Endothelial cell (in vitro differentiated cells): Measurements from ENCODE around the gene NUDT4B. TPM values are rescaled to one million over a fixed set of nuclear protein-coding genes. Genes with fewer than 3 reads are reported as not detected.
"Not testable (repeated sequence)": the region's sequence is repeated elsewhere in the genome, so short reads cannot be mapped to it uniquely, and the experiment has no call there.

ENCODE experiments used
- DNase-seq: peaks from one replicate; pipeline ENCODE4 v3.0.0; 2021; ENCODE audit warnings: low spot score
- H3K27ac Mint-ChIP-seq: one replicate; pipeline ENCODE4 v1.8.0; 2021; ENCODE audit warnings: mixed read lengths, inconsistent platforms; ENCODE audit not compliant: unreplicated experiment
- H3K27me3 Mint-ChIP-seq: one replicate; pipeline ENCODE4 v1.8.0; 2021; ENCODE audit warnings: mild to moderate bottlenecking, moderate library complexity, mixed read lengths, inconsistent platforms; ENCODE audit not compliant: unreplicated experiment
- H3K36me3 Mint-ChIP-seq: one replicate; pipeline ENCODE4 v1.8.0; 2021; ENCODE audit warnings: mild to moderate bottlenecking, low read depth, mixed read lengths, inconsistent platforms; ENCODE audit not compliant: unreplicated experiment
- H3K4me1 Mint-ChIP-seq: one replicate; pipeline ENCODE4 v1.8.0; 2021; ENCODE audit warnings: mild to moderate bottlenecking, mixed read lengths, inconsistent platforms; ENCODE audit not compliant: unreplicated experiment
- H3K4me3 Mint-ChIP-seq: one replicate; pipeline ENCODE4 v1.8.0; 2021; ENCODE audit warnings: mild to moderate bottlenecking, mixed read lengths, inconsistent platforms; ENCODE audit not compliant: unreplicated experiment
- H3K9me3 Mint-ChIP-seq: one replicate; pipeline ENCODE4 v1.8.0; 2021; ENCODE audit warnings: mixed read lengths, inconsistent platforms; ENCODE audit not compliant: unreplicated experiment
- total RNA-seq: library from RNA; stranded (reverse); fragmentation: NEBNext Ultra II Directional; extraction: Animal tissue kit (Norgen Biotek cat#: 25700); gene quantifications from one replicate; pipeline ENCODE4 v1.2.1, GENCODE V29; 2021; ENCODE audit not compliant: unreplicated experiment

The NUDT4B gene
- total RNA-seq, 1 donor from 2014 or later = not detected

GRCh38 chr1:148773690-148774089 is 25.1 kb downstream of the NUDT4B start:
- not testable (repeated sequence) for H3K27ac Mint-ChIP-seq, H3K27me3 Mint-ChIP-seq, H3K4me3 Mint-ChIP-seq, H3K9me3 Mint-ChIP-seq, DNase-seq, H3K36me3 Mint-ChIP-seq, H3K4me1 Mint-ChIP-seq

- not testable (repeated sequence) for H3K4me1 Mint-ChIP-seq, H3K27me3 Mint-ChIP-seq, H3K9me3 Mint-ChIP-seq, H3K4me3 Mint-ChIP-seq, H3K27ac Mint-ChIP-seq, DNase-seq, H3K36me3 Mint-ChIP-seq
These were observed 25.5 kb downstream of the NUDT4B start for GRCh38 chr1:148774102-148774501.

- not testable (repeated sequence) for DNase-seq, H3K27ac Mint-ChIP-seq, H3K27me3 Mint-ChIP-seq, H3K4me3 Mint-ChIP-seq, H3K4me1 Mint-ChIP-seq, H3K9me3 Mint-ChIP-seq, H3K36me3 Mint-ChIP-seq
These were observed 26.7 kb downstream of the NUDT4B start for GRCh38 chr1:148775263-148775662.

GRCh38 chr1:148777649-148778048 is 29.1 kb downstream of the NUDT4B start:
- H3K4me1 Mint-ChIP-seq, H3K27me3 Mint-ChIP-seq, H3K27ac Mint-ChIP-seq, H3K36me3 Mint-ChIP-seq, DNase-seq, H3K9me3 Mint-ChIP-seq, H3K4me3 Mint-ChIP-seq: not testable (repeated sequence)

GRCh38 chr1:148780404-148780803 is 31.8 kb downstream of the NUDT4B start:
- H3K4me1 Mint-ChIP-seq = not testable (repeated sequence)

GRCh38 chr1:148791543-148792099 is 43.0 kb downstream of the NUDT4B start:
- DNase-seq, H3K4me3 Mint-ChIP-seq, H3K27me3 Mint-ChIP-seq, H3K4me1 Mint-ChIP-seq, H3K27ac Mint-ChIP-seq, H3K36me3 Mint-ChIP-seq, H3K9me3 Mint-ChIP-seq: not testable (repeated sequence)

More at GRCh38 chr1:148780404-148780803, 31.8 kb downstream of the NUDT4B start:
- H3K4me3 Mint-ChIP-seq, H3K36me3 Mint-ChIP-seq, DNase-seq, H3K27ac Mint-ChIP-seq, H3K27me3 Mint-ChIP-seq, H3K9me3 Mint-ChIP-seq: not testable (repeated sequence)

GRCh38 chr1:148793762-148794332 is 45.3 kb downstream of the NUDT4B start:
- DNase-seq, H3K27me3 Mint-ChIP-seq, H3K4me3 Mint-ChIP-seq, H3K9me3 Mint-ChIP-seq, H3K36me3 Mint-ChIP-seq, H3K27ac Mint-ChIP-seq, H3K4me1 Mint-ChIP-seq: not testable (repeated sequence)

Other genes starting within 250 kb of the NUDT4B start
- 5.4 TPM for gene NBPF14, start 152.8 kb upstream of the NUDT4B start, total RNA-seq
- gene PDE4DIP, start 95.7 kb downstream of the NUDT4B start, total RNA-seq = 9.4 TPM